ENCODE measurements around the gene SLC2A10. TPM values are rescaled to one million over a fixed set of nuclear protein-coding genes. Genes with fewer than 3 reads are reported as not detected.

SLC2A10 gene
- total RNA-seq, 4 donors from 2014 or later: 3.9 to 14.9 (median 10.0) TPM

DNA sequence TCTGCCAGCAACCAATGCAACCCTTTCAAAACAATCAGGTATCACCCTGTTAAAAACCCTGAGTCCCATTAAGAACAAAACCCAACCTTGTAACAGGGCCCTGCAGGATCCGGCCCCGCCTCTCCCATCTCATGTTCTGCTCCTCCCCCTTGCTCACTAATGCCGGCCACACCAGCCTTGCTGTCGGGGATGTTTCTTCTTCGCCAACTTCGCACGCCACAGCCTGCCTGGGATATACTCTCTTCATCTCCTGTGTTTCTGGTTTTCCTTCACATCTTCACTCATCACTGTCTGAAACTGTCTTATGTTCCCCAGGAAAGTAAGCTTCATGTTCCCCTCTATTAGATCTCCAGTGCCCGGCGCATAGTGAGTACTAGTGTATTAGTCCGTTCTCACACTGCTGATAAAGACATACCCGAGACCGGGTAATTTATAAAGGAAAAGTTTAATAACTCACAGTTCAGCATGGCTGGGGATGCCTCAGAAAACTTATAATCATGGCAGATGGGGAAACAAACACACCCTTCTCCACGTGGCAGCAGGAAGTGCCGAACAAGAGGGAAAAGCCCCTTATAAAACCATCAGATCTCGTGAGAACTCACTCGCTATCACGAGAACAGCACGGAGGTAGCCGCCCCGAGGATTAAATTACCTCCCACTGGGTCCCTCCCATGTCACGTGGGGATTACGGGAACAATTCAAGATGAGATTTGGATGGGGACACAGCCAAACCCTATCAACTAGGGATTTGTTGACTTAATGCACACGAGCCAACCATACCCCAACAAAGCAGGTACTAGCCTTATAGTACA is 25.3 kb upstream of the SLC2A10 start:
- no peak overlapping the region for H3K4me3 ChIP-seq (ENCODE audit: low read depth, poor library complexity, severe bottlenecking)
- TF ChIP-seq, protein P1, sequence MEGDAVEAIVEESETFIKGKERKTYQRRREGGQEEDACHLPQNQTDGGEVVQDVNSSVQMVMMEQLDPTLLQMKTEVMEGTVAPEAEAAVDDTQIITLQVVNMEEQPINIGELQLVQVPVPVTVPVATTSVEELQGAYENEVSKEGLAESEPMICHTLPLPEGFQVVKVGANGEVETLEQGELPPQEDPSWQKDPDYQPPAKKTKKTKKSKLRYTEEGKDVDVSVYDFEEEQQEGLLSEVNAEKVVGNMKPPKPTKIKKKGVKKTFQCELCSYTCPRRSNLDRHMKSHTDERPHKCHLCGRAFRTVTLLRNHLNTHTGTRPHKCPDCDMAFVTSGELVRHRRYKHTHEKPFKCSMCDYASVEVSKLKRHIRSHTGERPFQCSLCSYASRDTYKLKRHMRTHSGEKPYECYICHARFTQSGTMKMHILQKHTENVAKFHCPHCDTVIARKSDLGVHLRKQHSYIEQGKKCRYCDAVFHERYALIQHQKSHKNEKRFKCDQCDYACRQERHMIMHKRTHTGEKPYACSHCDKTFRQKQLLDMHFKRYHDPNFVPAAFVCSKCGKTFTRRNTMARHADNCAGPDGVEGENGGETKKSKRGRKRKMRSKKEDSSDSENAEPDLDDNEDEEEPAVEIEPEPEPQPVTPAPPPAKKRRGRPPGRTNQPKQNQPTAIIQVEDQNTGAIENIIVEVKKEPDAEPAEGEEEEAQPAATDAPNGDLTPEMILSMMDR (IDR thresholded peaks at IDR 0.05): no peak
- TF ChIP-seq POLR2A (IDR thresholded peaks at IDR 0.05): no peak
- 24 to 28% methylated on average over 23 of the region's 23 CpGs for WGBS, 2 donors
- intact Hi-C loops (cut with DNase I; ENCODE audit: low total_unique reads): no loop called here
- DNase-seq (ENCODE audit: low spot score in 2 of 2): peak; percentile 51 to 87

GRCh38 chr20:46688151-46689081 is 21.0 kb upstream of the SLC2A10 start:
- WGBS, 2 donors: 15 to 18% methylated on average over 20 of the region's 20 CpGs

GRCh38 chr20:46689082-46689753 is 20.2 kb upstream of the SLC2A10 start, which contains the start of gene TP53RK:
TP53RK (minus strand) TSS chr20:46689444; CDS start chr20:46689414, 30 bp downstream.
- peak within 1 kb of the TSS; percentile 70 for H3K4me3 ChIP-seq (ENCODE audit: low read depth, poor library complexity, severe bottlenecking)
- 1% methylated on average over 34 to 45 of the region's 71 CpGs for WGBS, 2 donors
- peak; percentile 99 to 100 for DNase-seq (ENCODE audit: low spot score in 2 of 2)
- intact Hi-C loops (cut with DNase I; ENCODE audit: low total_unique reads): no loop called here
- TF ChIP-seq POLR2A (IDR thresholded peaks at IDR 0.05): no peak
- TF ChIP-seq, protein P1 (IDR thresholded peaks at IDR 0.05): no peak

More at GRCh38 chr20:46688151-46689081, 21.0 kb upstream of the SLC2A10 start:
- peak in 1 of 2 donors; percentile 72 for DNase-seq (ENCODE audit: low spot score in 2 of 2)
- H3K4me3 ChIP-seq (ENCODE audit: low read depth, poor library complexity, severe bottlenecking): peak overlapping the region; percentile 70
- no peak for TF ChIP-seq POLR2A (IDR thresholded peaks at IDR 0.05)
- TF ChIP-seq, protein P1 (IDR thresholded peaks at IDR 0.05): no peak
- intact Hi-C loops (cut with DNase I; ENCODE audit: low total_unique reads): no loop called here

GRCh38 chr20:46689754-46690085 is 19.7 kb upstream of the SLC2A10 start:
- DNase-seq (ENCODE audit: low spot score in 2 of 2): no peak
- TF ChIP-seq, protein P1 (IDR thresholded peaks at IDR 0.05): no peak
- TF ChIP-seq POLR2A (IDR thresholded peaks at IDR 0.05): no peak
- no peak overlapping the region for H3K4me3 ChIP-seq (ENCODE audit: low read depth, poor library complexity, severe bottlenecking)
- intact Hi-C loops (cut with DNase I; ENCODE audit: low total_unique reads): no loop called here
- 0 to 1% methylated on average over 12 of the region's 12 CpGs for WGBS, 2 donors

- no peak overlapping the region for H3K4me3 ChIP-seq (ENCODE audit: low read depth, poor library complexity, severe bottlenecking)
- TF ChIP-seq, protein P1 (IDR thresholded peaks at IDR 0.05): no peak
- TF ChIP-seq POLR2A (IDR thresholded peaks at IDR 0.05): no peak
- intact Hi-C loops (cut with DNase I; ENCODE audit: low total_unique reads): no loop called here
- DNase-seq (ENCODE audit: low spot score in 2 of 2): peak in 1 of 2 donors; percentile 7
- WGBS, 2 donors: 53 to 61% methylated on average over 13 of the region's 13 CpGs
Measured at GRCh38 chr20:46690219-46691106, 19.0 kb upstream of the SLC2A10 start.

Data from lower leg skin (tissue), 4 donors.